PC-3 (cell line): Measurements from ENCODE around the gene CD248. TPM values are rescaled to one million over a fixed set of nuclear protein-coding genes. Genes with fewer than 3 reads are reported as not detected.
A peak's percentile ranks its signal among the peaks of the same experiment; 100 is the strongest.

ENCODE experiments used
- ATAC-seq: fragments of 200-7000 bp; cut with Tn5 transposase; 2 replicates; pipeline ENCODE4 v1.9.1; 2020; ENCODE audit warnings: mild to moderate bottlenecking, moderate library complexity
- BruUV-seq: library from RNA; stranded (reverse); fragments of 400-500 nt; replicated peaks from 2 replicates; lab custom pipeline; 2021; lab: Mats Ljungman, UMichigan
- CTCF ChIA-PET: fragments of 300-600 bp; sonication (Branson Sonifier 250); formaldehyde crosslinking; loops from one replicate; lab custom pipeline; 2022; ENCODE audit warnings: antibody characterized with exemption; lab: Charles Lee
- POLR2A ChIA-PET: fragments of 300-600 bp; sonication (Branson Sonifier 250); formaldehyde crosslinking; loops from one replicate; lab custom pipeline; 2022; ENCODE audit warnings: antibody characterized with exemption; ENCODE audit not compliant: unreplicated experiment; lab: Charles Lee
- DNase-seq: peaks from one replicate; pipeline ENCODE4 v3.0.0-alpha.2; 2015
- H2AFZ ChIP-seq: fragments of 300-600 bp; sonication (generic); 2 replicates; pipeline ENCODE4 v1.6.0; 2016; ENCODE audit warnings: antibody characterized with exemption, low read length
- H3F3A ChIP-seq: fragments of 300-600 bp; sonication (generic); one replicate; pipeline ENCODE4 v1.6.0; 2017; ENCODE audit warnings: antibody characterized with exemption, low read length, control low read depth, mild to moderate bottlenecking; ENCODE audit not compliant: unreplicated experiment
- H3K27ac ChIP-seq: fragments of 300-600 bp; sonication (generic); 2 replicates; pipeline ENCODE4 v1.5.1; 2016; ENCODE audit warnings: mild to moderate bottlenecking, low read length
- H3K27me3 ChIP-seq: fragments of 300-600 bp; sonication (generic); 2 replicates; pipeline ENCODE4 v1.6.1; 2016; ENCODE audit warnings: low read length, mixed read lengths
- H3K36me3 ChIP-seq: fragments of 300-600 bp; sonication (generic); 2 replicates; pipeline ENCODE4 v1.6.1; 2016; ENCODE audit warnings: low read depth, mixed run types, low read length, mixed read lengths
- H3K4me1 ChIP-seq: fragments of 300-600 bp; sonication (generic); 2 replicates; pipeline ENCODE4 v1.5.1; 2016; ENCODE audit warnings: low read length; ENCODE audit not compliant: insufficient read depth
- H3K4me2 ChIP-seq: fragments of 300-600 bp; sonication (generic); 2 replicates; pipeline ENCODE4 v1.6.0; 2016; ENCODE audit warnings: low read length
- H3K4me3 ChIP-seq: fragments of 300-600 bp; sonication (generic); 2 replicates; pipeline ENCODE4 v1.5.1; 2016; ENCODE audit warnings: mild to moderate bottlenecking, low read length, mixed read lengths
- H3K79me2 ChIP-seq: fragments of 300-600 bp; sonication (generic); 2 replicates; pipeline ENCODE4 v1.6.1; 2017; ENCODE audit warnings: low read length, mixed read lengths
- H3K9ac ChIP-seq: fragments of 300-600 bp; sonication (generic); 2 replicates; pipeline ENCODE4 v1.6.0; 2016; ENCODE audit warnings: mild to moderate bottlenecking, low read length
- H3K9me2 ChIP-seq: fragments of 300-600 bp; sonication (generic); replicated peaks from 2 replicates; pipeline ENCODE4 v1.6.1; 2016; ENCODE audit warnings: mixed run types, low read length, mixed read lengths
- H3K9me3 ChIP-seq: fragments of 300-600 bp; sonication (generic); 2 replicates; pipeline ENCODE4 v1.6.1; 2016; ENCODE audit warnings: low read length, mixed read lengths
- H4K20me1 ChIP-seq: fragments of 300-600 bp; sonication (generic); 2 replicates; pipeline ENCODE4 v1.6.1; 2016; ENCODE audit warnings: low read length, mixed read lengths
- EZH2 ChIP-seq: fragments of 300-600 bp; sonication (generic); IDR thresholded peaks from one replicate; pipeline ENCODE4 v1.6.1; 2017; ENCODE audit warnings: antibody characterized with exemption, mild to moderate bottlenecking, low read length; ENCODE audit not compliant: unreplicated experiment
- EZH2phosphoT487 ChIP-seq: fragments of 300-600 bp; sonication (generic); IDR thresholded peaks from 2 replicates; pipeline ENCODE4 v1.6.1; 2018; ENCODE audit warnings: mild to moderate bottlenecking, antibody characterized with exemption, low read length, borderline replicate concordance
- intact Hi-C: fragments of 100-400 bp; cut with micrococcal nuclease; formaldehyde crosslinking; loops from 2 replicates; pipeline ENCODE4 v1.9.0; 2023
- total RNA-seq: library from RNA; depleted of rRNA; stranded (reverse); fragments of >200 nt; gene quantifications from 2 replicates; pipeline ENCODE4 v1.2.3, GENCODE V29; 2014
- TF ChIP-seq, protein P1 (sequence below): fragments of 300-600 bp; sonication (generic); conservative IDR thresholded peaks from 2 replicates; pipeline ENCODE4 v1.5.1; 2017; ENCODE audit warnings: antibody characterized with exemption, low read depth, mild to moderate bottlenecking, low read length

Gene CD248
- total RNA-seq, 1 experiment from 2014 or later, result not detected

DNA sequence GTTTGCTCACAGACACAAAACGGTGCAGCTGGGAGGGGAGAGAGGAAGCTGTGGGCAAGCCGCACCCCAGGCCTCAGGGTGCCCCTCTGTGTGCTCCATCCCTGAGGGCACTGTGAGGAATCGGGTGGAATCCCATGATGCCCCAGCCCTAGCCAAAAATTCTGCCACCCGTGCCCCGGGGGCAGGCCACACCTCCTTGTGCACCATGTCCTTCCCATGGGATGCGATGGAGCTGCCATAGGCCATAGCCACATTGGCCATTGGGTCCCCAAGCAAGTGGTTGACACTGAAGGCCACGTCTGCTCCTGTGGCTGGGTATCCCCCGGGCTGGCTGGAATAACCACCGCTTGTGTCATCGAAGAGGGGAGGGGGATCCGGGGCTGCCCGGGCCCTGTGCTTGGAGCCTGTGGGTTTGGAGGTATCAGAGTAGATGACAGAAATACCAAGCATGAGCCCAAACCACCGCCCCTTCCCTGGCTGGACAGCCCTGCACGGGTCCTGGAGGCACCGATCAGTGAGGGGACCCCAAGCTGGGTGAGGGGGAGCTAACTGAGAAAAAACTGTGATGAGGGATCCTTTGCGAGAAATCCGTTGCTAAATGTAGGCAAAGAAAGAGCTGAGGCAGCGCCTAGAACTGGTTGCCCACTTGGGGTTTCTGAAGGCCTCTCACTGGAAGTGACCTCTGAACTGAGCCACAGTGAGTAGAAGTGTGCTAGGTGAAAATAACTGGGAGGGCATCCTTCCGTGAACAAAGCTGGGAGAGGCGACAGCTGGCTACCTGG, 28.8 kb downstream of the CD248 start:
- BruUV-seq, result TSS peak; percentile 55
- Histone ChIP-seq H3K27me3 (peaks cover 12% of the 10 kb centered on the region), H4K20me1 (no peaks in the 10 kb centered on the region), H3K4me2 (peak overlapping the region; percentile 97), H3K27ac (peak overlapping the region; percentile 70), H3K79me2 (peaks cover 23% of the 10 kb centered on the region), H3K4me3 (peak overlapping the region; percentile 90), H2AFZ (peak overlapping the region; percentile 78), H3K9me3 (no peaks in the 10 kb centered on the region), H3K9ac (peak overlapping the region; percentile 94), H3K9me2 (no peaks in the 10 kb centered on the region), H3K36me3 (no peaks in the 10 kb centered on the region), H3F3A (no peaks in the 10 kb centered on the region), H3K4me1 (peaks cover 18% of the 10 kb centered on the region)
- TF ChIP-seq EZH2 (no peak), EZH2phosphoT487 (no peak)
- TF ChIP-seq, protein P1, sequence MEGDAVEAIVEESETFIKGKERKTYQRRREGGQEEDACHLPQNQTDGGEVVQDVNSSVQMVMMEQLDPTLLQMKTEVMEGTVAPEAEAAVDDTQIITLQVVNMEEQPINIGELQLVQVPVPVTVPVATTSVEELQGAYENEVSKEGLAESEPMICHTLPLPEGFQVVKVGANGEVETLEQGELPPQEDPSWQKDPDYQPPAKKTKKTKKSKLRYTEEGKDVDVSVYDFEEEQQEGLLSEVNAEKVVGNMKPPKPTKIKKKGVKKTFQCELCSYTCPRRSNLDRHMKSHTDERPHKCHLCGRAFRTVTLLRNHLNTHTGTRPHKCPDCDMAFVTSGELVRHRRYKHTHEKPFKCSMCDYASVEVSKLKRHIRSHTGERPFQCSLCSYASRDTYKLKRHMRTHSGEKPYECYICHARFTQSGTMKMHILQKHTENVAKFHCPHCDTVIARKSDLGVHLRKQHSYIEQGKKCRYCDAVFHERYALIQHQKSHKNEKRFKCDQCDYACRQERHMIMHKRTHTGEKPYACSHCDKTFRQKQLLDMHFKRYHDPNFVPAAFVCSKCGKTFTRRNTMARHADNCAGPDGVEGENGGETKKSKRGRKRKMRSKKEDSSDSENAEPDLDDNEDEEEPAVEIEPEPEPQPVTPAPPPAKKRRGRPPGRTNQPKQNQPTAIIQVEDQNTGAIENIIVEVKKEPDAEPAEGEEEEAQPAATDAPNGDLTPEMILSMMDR, result no peak
- ChIA-PET POLR2A (interaction anchor here (0.6 to 1.6 kb wide), 3 partner anchors 9 to 48 kb away, joined by 8 to 13 read pairs (median 11); partner anchors contain the start of gene RIN1), CTCF (interaction anchor here (1.1 kb wide), 1 partner anchor 48 kb away, joined by 5 read pairs; the partner anchor contains the start of gene RIN1)
- ATAC-seq (no peak), DNase-seq (peak; percentile 25)
- intact Hi-C loops, result no loop called here

DNA sequence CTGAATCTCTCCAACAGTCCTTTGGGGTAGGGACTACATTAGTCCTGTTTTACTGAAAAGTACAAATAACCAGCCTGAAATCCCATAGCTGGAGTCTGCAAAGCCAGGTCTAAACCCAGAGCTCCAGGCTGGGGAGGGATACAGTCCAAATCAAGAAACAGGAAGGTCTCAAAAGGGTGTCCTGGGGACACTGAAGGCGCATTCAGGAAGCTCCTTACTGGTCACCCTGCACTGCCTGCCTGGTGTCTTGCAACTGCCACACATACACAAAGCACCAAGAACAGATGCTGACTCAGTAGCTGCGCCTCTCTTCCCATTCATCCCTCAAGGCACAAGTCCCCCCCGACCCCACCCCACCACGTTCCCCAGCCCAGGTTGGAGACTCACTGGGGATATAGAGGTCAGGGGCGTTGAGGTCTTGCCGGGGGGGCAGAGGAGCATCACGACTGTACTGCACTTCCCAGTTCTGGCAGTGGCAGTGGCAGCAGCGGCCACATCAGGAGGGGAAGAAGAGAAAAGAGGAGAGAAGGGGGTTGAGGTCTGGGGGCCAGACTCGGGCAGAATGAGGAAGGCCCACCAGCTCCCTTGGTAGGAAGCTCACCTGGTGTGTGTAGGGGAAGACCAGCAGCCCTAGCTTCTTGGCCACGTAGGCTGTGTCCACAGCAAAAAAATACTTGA, 29.5 kb downstream of the CD248 start:
- Histone ChIP-seq H3K9ac (no peak overlapping the region), H3K79me2 (peaks cover 23% of the 10 kb centered on the region), H2AFZ (no peak overlapping the region), H3K4me1 (peaks cover 18% of the 10 kb centered on the region), H3K27me3 (peaks cover 6% of the 10 kb centered on the region), H3K27ac (no peak overlapping the region), H3K9me3 (no peaks in the 10 kb centered on the region), H3K4me2 (peak overlapping the region; percentile 97), H4K20me1 (no peaks in the 10 kb centered on the region), H3F3A (no peaks in the 10 kb centered on the region), H3K36me3 (no peaks in the 10 kb centered on the region), H3K4me3 (peak overlapping the region; percentile 90), H3K9me2 (no peaks in the 10 kb centered on the region)
- DNase-seq (no peak), ATAC-seq (no peak)
- intact Hi-C loops, result no loop called here
- ChIA-PET CTCF (no interaction called here), POLR2A (no interaction called here)
- BruUV-seq, result no TSS peak
- TF ChIP-seq EZH2 (no peak), EZH2phosphoT487 (no peak)
- TF ChIP-seq, protein P1, result no peak
